ENCODE results near the gene PLA2G2A. TPM values are rescaled to one million over a fixed set of nuclear protein-coding genes. Genes with fewer than 3 reads are reported as not detected.

The PLA2G2A gene
- total RNA-seq, 1 donor, result 0.27 TPM

DNA sequence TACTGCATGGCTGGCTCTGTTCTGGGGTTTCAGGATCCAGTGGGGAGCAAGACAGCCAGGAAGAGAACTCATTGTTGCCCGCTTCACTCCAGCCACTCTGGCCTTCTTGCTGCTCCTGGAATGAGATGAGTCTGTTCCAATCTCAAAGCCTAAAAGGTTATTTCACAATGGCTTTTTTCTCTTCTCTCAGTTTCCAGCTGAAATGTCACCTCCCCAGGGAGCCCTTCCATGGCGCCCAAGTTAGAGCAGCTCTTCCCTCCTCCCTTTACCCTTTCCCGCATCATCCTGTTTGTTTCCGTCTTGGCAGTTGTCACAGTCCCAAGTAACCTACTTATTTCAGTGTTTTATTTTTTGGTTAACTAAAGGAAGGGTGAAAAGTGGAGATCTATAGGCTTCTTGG is 15.8 kb downstream of the PLA2G2A start:
- DNase-seq (ENCODE audit: low read depth), result no peak
- no peak overlapping the region for H3K4me3 ChIP-seq (ENCODE audit: low read depth, low read length)
- TF ChIP-seq, protein P1, sequence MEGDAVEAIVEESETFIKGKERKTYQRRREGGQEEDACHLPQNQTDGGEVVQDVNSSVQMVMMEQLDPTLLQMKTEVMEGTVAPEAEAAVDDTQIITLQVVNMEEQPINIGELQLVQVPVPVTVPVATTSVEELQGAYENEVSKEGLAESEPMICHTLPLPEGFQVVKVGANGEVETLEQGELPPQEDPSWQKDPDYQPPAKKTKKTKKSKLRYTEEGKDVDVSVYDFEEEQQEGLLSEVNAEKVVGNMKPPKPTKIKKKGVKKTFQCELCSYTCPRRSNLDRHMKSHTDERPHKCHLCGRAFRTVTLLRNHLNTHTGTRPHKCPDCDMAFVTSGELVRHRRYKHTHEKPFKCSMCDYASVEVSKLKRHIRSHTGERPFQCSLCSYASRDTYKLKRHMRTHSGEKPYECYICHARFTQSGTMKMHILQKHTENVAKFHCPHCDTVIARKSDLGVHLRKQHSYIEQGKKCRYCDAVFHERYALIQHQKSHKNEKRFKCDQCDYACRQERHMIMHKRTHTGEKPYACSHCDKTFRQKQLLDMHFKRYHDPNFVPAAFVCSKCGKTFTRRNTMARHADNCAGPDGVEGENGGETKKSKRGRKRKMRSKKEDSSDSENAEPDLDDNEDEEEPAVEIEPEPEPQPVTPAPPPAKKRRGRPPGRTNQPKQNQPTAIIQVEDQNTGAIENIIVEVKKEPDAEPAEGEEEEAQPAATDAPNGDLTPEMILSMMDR (IDR thresholded peaks at IDR 0.05; ENCODE audit: insufficient read depth, low read length), result no peak

DNA sequence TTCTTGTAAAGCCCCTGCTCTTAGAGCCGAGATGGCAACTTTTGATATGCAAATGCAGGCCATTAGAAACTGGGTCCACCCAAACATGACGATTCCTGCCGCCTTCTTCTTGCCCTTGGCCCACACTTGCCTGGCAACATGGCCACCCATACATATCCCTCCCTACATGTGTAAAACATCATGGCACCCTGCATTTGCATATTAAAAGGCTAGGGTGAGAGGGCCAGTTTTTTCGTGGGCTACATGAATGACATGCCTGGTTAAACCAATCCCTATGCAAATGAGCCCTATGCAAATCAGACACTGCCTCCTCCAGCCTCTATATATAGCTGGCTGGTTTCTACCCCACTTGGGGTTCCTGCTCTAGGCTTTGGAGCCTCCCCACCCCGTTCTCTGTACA is 18.8 kb downstream of the PLA2G2A start:
- TF ChIP-seq, protein P1 (IDR thresholded peaks at IDR 0.05; ENCODE audit: insufficient read depth, low read length), result no peak
- H3K4me3 ChIP-seq (ENCODE audit: low read depth, low read length), result no peak overlapping the region
- no peak for DNase-seq (ENCODE audit: low read depth)

DNA sequence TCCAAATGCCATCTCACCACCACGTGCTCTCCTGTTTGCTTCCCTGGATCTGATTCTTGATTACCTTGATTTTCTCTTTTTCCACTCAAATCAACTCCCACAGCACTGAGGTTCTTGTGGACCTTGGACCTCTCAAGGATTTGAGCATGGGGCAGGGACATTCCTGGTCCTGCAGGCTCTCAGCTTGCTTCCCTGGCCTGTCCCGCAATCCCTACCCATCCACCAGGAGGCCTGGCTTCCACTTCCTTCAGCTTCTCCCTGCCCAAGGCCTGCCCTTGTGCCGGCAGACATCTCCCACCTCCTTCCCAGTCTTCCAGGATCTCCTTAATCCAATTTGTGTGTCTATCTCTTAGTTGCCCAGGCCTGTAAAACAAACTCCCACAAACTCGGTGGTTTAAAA is 21.6 kb downstream of the PLA2G2A start:
- TF ChIP-seq, protein P1 (IDR thresholded peaks at IDR 0.05; ENCODE audit: insufficient read depth, low read length), result no peak
- no peak for DNase-seq (ENCODE audit: low read depth)
- no peak overlapping the region for H3K4me3 ChIP-seq (ENCODE audit: low read depth, low read length)

DNA sequence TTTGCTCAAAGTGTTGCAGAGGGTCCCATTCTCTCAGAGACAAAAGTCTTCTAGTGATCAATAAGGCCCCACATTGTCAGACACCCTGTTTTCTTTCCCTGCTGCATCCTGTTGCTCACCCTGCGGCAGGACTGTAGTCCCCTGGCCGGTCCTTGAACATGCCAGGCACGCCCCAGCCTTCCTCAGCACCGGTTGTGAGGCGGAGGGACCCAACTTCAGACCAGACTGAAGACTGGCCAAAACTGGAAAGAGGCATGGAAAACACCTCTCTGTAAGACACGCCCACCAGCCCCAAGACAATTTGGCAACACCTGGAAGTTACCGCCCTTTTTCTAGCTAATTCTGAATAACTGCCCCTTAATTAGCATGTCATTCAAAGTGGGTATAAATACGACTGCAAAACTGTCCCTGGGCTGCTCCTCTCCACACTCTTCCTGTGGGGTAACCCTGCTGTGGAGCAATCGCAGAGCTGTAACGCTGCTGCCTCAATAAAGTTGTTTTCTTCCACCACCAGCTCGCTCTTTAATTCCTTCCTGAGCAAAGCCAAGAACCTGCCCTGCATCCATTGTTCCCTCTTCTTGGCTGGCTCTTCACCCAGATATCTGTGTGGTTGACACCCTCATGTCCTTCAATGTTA is 23.8 kb downstream of the PLA2G2A start:
- TF ChIP-seq, protein P1 (IDR thresholded peaks at IDR 0.05; ENCODE audit: insufficient read depth, low read length), result no peak

DNA sequence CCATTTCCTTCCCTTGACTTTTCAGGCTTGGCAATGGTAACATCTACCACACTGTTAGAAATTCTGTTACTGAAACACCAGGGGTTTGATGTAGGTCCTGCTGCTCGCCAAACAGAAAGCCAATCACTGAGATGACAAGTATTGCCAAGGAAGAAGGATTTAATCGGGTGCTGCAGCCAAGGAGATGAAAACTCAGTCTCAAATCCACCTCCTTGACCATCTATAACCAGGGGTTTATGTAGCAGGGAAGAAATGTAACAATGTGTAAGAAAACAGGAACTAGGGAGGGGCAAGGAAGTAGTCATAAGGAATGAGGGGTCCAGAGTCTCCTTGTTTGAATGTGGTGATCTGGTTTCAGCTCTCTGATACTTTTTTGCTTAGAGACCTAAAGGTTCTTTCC is 25.4 kb downstream of the PLA2G2A start:
- no peak overlapping the region for H3K4me3 ChIP-seq (ENCODE audit: low read depth, low read length)
- TF ChIP-seq, protein P1 (IDR thresholded peaks at IDR 0.05; ENCODE audit: insufficient read depth, low read length), result no peak
- no peak for DNase-seq (ENCODE audit: low read depth)

More for the DNA sequence above, 23.8 kb downstream of the PLA2G2A start:
- DNase-seq (ENCODE audit: low read depth), result no peak
- no peak overlapping the region for H3K4me3 ChIP-seq (ENCODE audit: low read depth, low read length)

DNA sequence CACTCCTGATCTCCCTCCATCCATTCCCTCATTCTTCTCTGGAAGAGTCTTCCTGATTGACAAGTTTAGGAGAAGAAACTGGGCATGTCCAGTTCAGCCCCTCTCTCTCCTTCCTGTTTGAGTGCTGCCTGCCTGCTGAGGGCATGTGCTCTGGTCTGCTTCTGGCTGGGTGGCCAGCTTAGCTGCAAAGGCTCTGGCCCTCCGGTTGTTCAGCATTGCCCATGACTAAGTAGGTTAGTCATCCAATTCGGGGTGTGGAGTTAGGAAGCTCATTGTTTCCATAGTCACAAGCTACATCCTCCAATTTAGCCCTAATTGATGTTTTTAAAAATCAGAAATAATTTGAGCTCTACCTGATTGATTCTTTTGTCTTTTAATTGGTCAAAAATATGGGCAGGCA is 30.4 kb downstream of the PLA2G2A start:
- peak; percentile 75 for DNase-seq (ENCODE audit: low read depth)
- TF ChIP-seq, protein P1 (IDR thresholded peaks at IDR 0.05; ENCODE audit: insufficient read depth, low read length), result no peak
- no peak overlapping the region for H3K4me3 ChIP-seq (ENCODE audit: low read depth, low read length)

DNA sequence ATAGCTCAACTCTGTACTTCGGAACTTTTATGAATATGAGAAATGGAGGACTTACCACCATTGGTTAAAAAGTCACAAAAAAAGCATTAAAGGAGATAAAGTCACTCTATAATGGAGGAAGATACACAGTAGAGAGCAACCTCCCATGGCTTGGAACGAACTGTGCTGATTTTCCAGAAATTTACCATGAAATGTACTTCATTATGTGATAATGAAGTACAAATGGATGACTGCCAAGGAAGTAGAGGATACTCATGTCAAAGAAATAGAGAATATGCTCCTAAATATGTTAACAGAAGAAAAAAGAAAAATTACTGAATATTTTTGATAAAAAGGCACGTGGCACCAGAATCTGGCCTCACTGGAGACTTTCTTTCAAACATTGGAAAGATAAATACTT is 32.4 kb downstream of the PLA2G2A start:
- no peak for DNase-seq (ENCODE audit: low read depth)
- no peak overlapping the region for H3K4me3 ChIP-seq (ENCODE audit: low read depth, low read length)
- TF ChIP-seq, protein P1 (IDR thresholded peaks at IDR 0.05; ENCODE audit: insufficient read depth, low read length), result no peak
